HEK293 (cell line): ENCODE results near the gene EXOSC1.
"Not testable (repeated sequence)": the region's sequence is repeated elsewhere in the genome, so short reads cannot be mapped to it uniquely, and the experiment has no call there.

Experiments
- CTCF ChIA-PET: fragments of 350-600 bp; formaldehyde crosslinking; extraction: SDS; loops from one replicate; lab custom pipeline; 2021; ENCODE audit warnings: antibody characterized with exemption; lab: Yijun Ruan, JAX
- POLR2A ChIA-PET: fragments of 300-600 bp; formaldehyde crosslinking; extraction: SDS; loops from one replicate; lab custom pipeline; 2020; ENCODE audit warnings: antibody characterized with exemption, inconsistent platforms; lab: Yijun Ruan, JAX
- H3K27ac ChIP-seq: fragments of 200-500 bp; sonication (Bioruptor generic); 2 replicates; pipeline ENCODE4 v1.5.1; 2014; ENCODE audit warnings: low read depth, low read length, control low read depth, inconsistent platforms; ENCODE audit errors: extremely low read depth
- H3K36me3 ChIP-seq, 2 experiments: fragments of 200-500 bp in 1 of 2; sonication (Bioruptor generic) in 1 of 2; 1 replicate in 1 of 2; 2 replicates in 1 of 2; pipeline ENCODE4 v1.5.1; 2014 to 2017; ENCODE audit warnings: inconsistent platforms in 2 of 2, low read length in 2 of 2; ENCODE audit not compliant: control insufficient read depth in 2 of 2, insufficient read depth in 1 of 2
- H3K4me1 ChIP-seq: fragments of 200-500 bp; sonication (Bioruptor generic); 2 replicates; pipeline ENCODE4 v1.5.1; 2014; ENCODE audit warnings: mild to moderate bottlenecking, low read length, inconsistent platforms; ENCODE audit not compliant: control insufficient read depth, insufficient read depth
- H3K4me3 ChIP-seq: 2 replicates; pipeline ENCODE4 v1.5.1; 2011; ENCODE audit warnings: low read depth, mild to moderate bottlenecking, control low read depth, low read length, moderate library complexity
- H3K9me3 ChIP-seq: fragments of 200-500 bp; sonication (Bioruptor generic); 2 replicates; pipeline ENCODE4 v1.5.1; 2014; ENCODE audit warnings: low read depth, low read length, inconsistent platforms; ENCODE audit not compliant: control insufficient read depth, insufficient read depth
- KLF1 ChIP-seq: fragments of 450-650 bp; formaldehyde crosslinking; IDR thresholded peaks from 2 replicates; pipeline ENCODE4 v1.5.1; 2016; ENCODE audit warnings: missing biosample characterization, missing genetic modification characterization
- OSR2 ChIP-seq: fragments of 450-650 bp; formaldehyde crosslinking; IDR thresholded peaks from 2 replicates; pipeline ENCODE4 v1.5.1; 2016; ENCODE audit warnings: missing biosample characterization, missing genetic modification characterization
- PRDM2 ChIP-seq: fragments of 450-650 bp; formaldehyde crosslinking; IDR thresholded peaks from 2 replicates; pipeline ENCODE4 v1.5.1; 2016; ENCODE audit warnings: missing biosample characterization, missing genetic modification characterization, borderline replicate concordance
- SCRT1 ChIP-seq: fragments of 450-650 bp; formaldehyde crosslinking; IDR thresholded peaks from 2 replicates; pipeline ENCODE4 v1.5.1; 2016; ENCODE audit warnings: missing biosample characterization, missing genetic modification characterization, borderline replicate concordance
- SCRT2 ChIP-seq: fragments of 450-650 bp; formaldehyde crosslinking; IDR thresholded peaks from 2 replicates; pipeline ENCODE4 v1.5.1; 2016; ENCODE audit warnings: missing biosample characterization, missing genetic modification characterization
- ZNF146 ChIP-seq: fragments of 450-650 bp; formaldehyde crosslinking; IDR thresholded peaks from 2 replicates; pipeline ENCODE4 v1.5.1; 2016; ENCODE audit warnings: missing biosample characterization, missing genetic modification characterization
- ZNF274 ChIP-seq, 2 experiments: fragments of 200-500 bp in 1 of 2; fragments of 450-650 bp in 1 of 2; sonication (Bioruptor generic) in 1 of 2; formaldehyde crosslinking in 1 of 2; IDR thresholded peaks; 2 replicates each; pipeline versions ENCODE4 v1.5.1 to v1.6.1; 2014 to 2016; ENCODE audit warnings: borderline replicate concordance in 1 of 2, inconsistent platforms in 1 of 2, low read length in 1 of 2, missing biosample characterization in 1 of 2, missing genetic modification characterization in 1 of 2
- ZNF362 ChIP-seq: fragments of 450-650 bp; formaldehyde crosslinking; IDR thresholded peaks from 2 replicates; pipeline ENCODE4 v1.5.1; 2016; ENCODE audit warnings: missing biosample characterization, missing genetic modification characterization
- ZNF404 ChIP-seq: fragments of 450-650 bp; formaldehyde crosslinking; IDR thresholded peaks from 2 replicates; pipeline ENCODE4 v1.5.1; 2017; ENCODE audit warnings: missing biosample characterization, missing genetic modification characterization
- ZNF660 ChIP-seq: fragments of 450-650 bp; IDR thresholded peaks from 2 replicates; pipeline ENCODE4 v1.5.1; 2018; ENCODE audit warnings: missing biosample characterization, mild to moderate bottlenecking, missing genetic modification characterization
- ZNF664 ChIP-seq: fragments of 450-650 bp; formaldehyde crosslinking; IDR thresholded peaks from 2 replicates; pipeline ENCODE4 v1.5.1; 2016; ENCODE audit warnings: missing biosample characterization, missing genetic modification characterization
- ZNF670 ChIP-seq: fragments of 450-650 bp; formaldehyde crosslinking; IDR thresholded peaks from 2 replicates; pipeline ENCODE4 v1.5.1; 2016; ENCODE audit warnings: missing biosample characterization, missing genetic modification characterization, low read depth
- ZNF785 ChIP-seq: fragments of 450-650 bp; formaldehyde crosslinking; IDR thresholded peaks from 2 replicates; pipeline ENCODE4 v1.5.1; 2016; ENCODE audit warnings: missing biosample characterization, missing genetic modification characterization
- ZSCAN18 ChIP-seq: fragments of 450-650 bp; formaldehyde crosslinking; IDR thresholded peaks from 2 replicates; pipeline ENCODE4 v1.5.1; 2016; ENCODE audit warnings: missing biosample characterization, missing genetic modification characterization
- ZSCAN23 ChIP-seq: fragments of 450-650 bp; formaldehyde crosslinking; IDR thresholded peaks from 2 replicates; pipeline ENCODE4 v1.5.1; 2016; ENCODE audit warnings: missing biosample characterization, missing genetic modification characterization

EXOSC1 gene

GRCh38 chr10:97474918-97475317 is 29.1 kb upstream of the EXOSC1 start:
- no peak overlapping the region for H3K27ac ChIP-seq
- ChIA-PET CTCF (interaction anchor here (0.6 to 4.8 kb wide), 6 partner anchors 11 to 317 kb away, joined by 3 to 37 read pairs (median 3); no protein-coding TSS in a partner anchor), POLR2A (no interaction called here)
- H3K4me1 ChIP-seq = no peaks in the 10 kb centered on the region
- no peak for TF ChIP-seq ZNF660 (tag by site-specific recombination)
- no peak for TF ChIP-seq ZNF785 (tag by site-specific recombination)
- TF ChIP-seq ZNF146 (tag by site-specific recombination) = peak; percentile 95
- TF ChIP-seq ZNF404 (tag by site-specific recombination) = no peak
- H3K36me3 ChIP-seq = peaks cover 57 to 93% of the 10 kb centered on the region in 2 experiments
- no peaks in the 10 kb centered on the region for H3K9me3 ChIP-seq
- H3K4me3 ChIP-seq = no peak overlapping the region

GRCh38 chr10:97468781-97469180 is 23.0 kb upstream of the EXOSC1 start:
- H3K36me3 ChIP-seq = peaks cover 60 to 93% of the 10 kb centered on the region in 2 experiments
- H3K4me1 ChIP-seq = not testable (repeated sequence)
- TF ChIP-seq KLF1 = 0 out of 2 replicates have a peak, but pooled peaks have one; percentile 18
- TF ChIP-seq, all 188 proteins: peak for 1; not testable (repeated sequence) for 187
- H3K9me3 ChIP-seq, H3K4me3 ChIP-seq, CTCF ChIA-PET, POLR2A ChIA-PET, H3K27ac ChIP-seq: not testable (repeated sequence)

- Histone ChIP-seq H3K36me3 (peaks cover 61 to 93% of the 10 kb centered on the region in 2 experiments), H3K4me3 (no peak overlapping the region), H3K9me3 (no peaks in the 10 kb centered on the region), H3K27ac (no peak overlapping the region), H3K4me1 (no peaks in the 10 kb centered on the region)
- 0 out of 2 replicates have a peak, but pooled peaks have one; percentile 39 for TF ChIP-seq SCRT1
- TF ChIP-seq ZSCAN23 (tag by site-specific recombination) = no peak
- TF ChIP-seq SCRT2 (tag by site-specific recombination) = peak; percentile 75
- CTCF ChIA-PET = interaction anchor here (8.2 kb wide), 1 partner anchor 85 kb away, joined by 81 read pairs; no protein-coding TSS in a partner anchor
- POLR2A ChIA-PET = no interaction called here
Measured at GRCh38 chr10:97468162-97468561, 22.4 kb upstream of the EXOSC1 start.

- peaks cover 59 to 94% of the 10 kb centered on the region in 2 experiments for H3K36me3 ChIP-seq
Measured at GRCh38 chr10:97466755-97467154, 20.9 kb upstream of the EXOSC1 start.

GRCh38 chr10:97465982-97466381 is 20.2 kb upstream of the EXOSC1 start:
- Histone ChIP-seq H3K27ac (no peak overlapping the region), H3K36me3 (peaks cover 57 to 96% of the 10 kb centered on the region in 2 experiments), H3K4me3 (no peak overlapping the region), H3K9me3 (no peaks in the 10 kb centered on the region), H3K4me1 (no peaks in the 10 kb centered on the region)
- POLR2A ChIA-PET = interaction anchor here (1.0 to 1.6 kb wide), 2 partner anchors 12 to 31 kb away, joined by 3 to 4 read pairs; no protein-coding TSS in a partner anchor
- CTCF ChIA-PET = interaction anchor here (1.2 to 8.2 kb wide), 6 partner anchors 10 to 147 kb away, joined by 4 to 81 read pairs (median 12); no protein-coding TSS in a partner anchor
- TF ChIP-seq OSR2 (no peak), ZSCAN18 (no peak), ZNF670 (no peak), PRDM2 (tag by site-specific recombination) (no peak), ZNF664 (tag by site-specific recombination) (no peak)

More at GRCh38 chr10:97466755-97467154, 20.9 kb upstream of the EXOSC1 start:
- Histone ChIP-seq H3K4me1 (no peaks in the 10 kb centered on the region), H3K9me3 (no peaks in the 10 kb centered on the region), H3K27ac (no peak overlapping the region), H3K4me3 (no peak overlapping the region)
- CTCF ChIA-PET = interaction anchor here (0.7 to 8.2 kb wide), 4 partner anchors 13 to 146 kb away, joined by 3 to 81 read pairs (median 12); no protein-coding TSS in a partner anchor
- POLR2A ChIA-PET = interaction anchor here (1.0 kb wide), 1 partner anchor 13 kb away, joined by 3 read pairs; no protein-coding TSS in a partner anchor
- TF ChIP-seq ZNF362 (tag by site-specific recombination) = 0 out of 2 replicates have a peak, but pooled peaks have one; percentile 44
- no peak for TF ChIP-seq ZNF274 (IDR thresholded peaks at IDR 0.05; ENCODE audit: low read length)
- no peak for TF ChIP-seq ZNF274 (tag by site-specific recombination; IDR thresholded peaks at IDR 0.05; ENCODE audit: borderline replicate concordance)
